Kidney epithelial cell (primary cell): ENCODE measurements around the gene REEP1. TPM values are rescaled to one million over a fixed set of nuclear protein-coding genes. Genes with fewer than 3 reads are reported as not detected.

Experiments
- DNase-seq: peaks from one replicate; pipeline ENCODE4 v3.0.0-alpha.2; 2010; ENCODE audit warnings: low read depth
- H3K27me3 ChIP-seq: 2 replicates; pipeline ENCODE4 v1.6.0; 2011; ENCODE audit warnings: low read length; ENCODE audit not compliant: control insufficient read depth, insufficient read depth
- H3K36me3 ChIP-seq: 2 replicates; pipeline ENCODE4 v1.5.1; 2011; ENCODE audit warnings: low read length; ENCODE audit not compliant: control insufficient read depth, insufficient read depth
- H3K4me3 ChIP-seq: 2 replicates; pipeline ENCODE4 v1.5.1; 2011; ENCODE audit warnings: low read depth, mild to moderate bottlenecking, control low read depth, low read length
- CTCF ChIP-seq: IDR thresholded peaks from 2 replicates; pipeline ENCODE4 v1.5.1; 2011; ENCODE audit warnings: mild to moderate bottlenecking, moderate library complexity, low read length, control low read depth, inconsistent platforms; ENCODE audit not compliant: insufficient read depth, poor library complexity, severe bottlenecking
- total RNA-seq: library from RNA; depleted of rRNA; stranded (reverse); fragments of >200 nt; gene quantifications from 2 replicates; pipeline ENCODE4 v1.2.3, GENCODE V29; 2015

The REEP1 gene
- total RNA-seq, 1 donor from 2014 or later, result 1.3 TPM

- Histone ChIP-seq H3K36me3 (no peaks in the 10 kb centered on the region), H3K27me3 (no peaks in the 10 kb centered on the region), H3K4me3 (no peak overlapping the region)
- TF ChIP-seq CTCF, result no peak
- DNase-seq, result no peak
These were observed 99.1 kb downstream of the REEP1 start for GRCh38 chr2:86238354-86238753.

- Histone ChIP-seq H3K27me3 (peaks cover 2% of the 10 kb centered on the region), H3K36me3 (no peaks in the 10 kb centered on the region)
- TF ChIP-seq CTCF, result no peak
These were observed 100.3 kb downstream of the REEP1 start for GRCh38 chr2:86237172-86237571.

GRCh38 chr2:86235196-86235980 lies 102.0 kb downstream of the REEP1 start:
- no peak overlapping the region for H3K4me3 ChIP-seq

More at GRCh38 chr2:86237172-86237571, 100.3 kb downstream of the REEP1 start:
- H3K4me3 ChIP-seq, result no peak overlapping the region
- no peak for DNase-seq

GRCh38 chr2:86234563-86235131 lies 102.8 kb downstream of the REEP1 start:
- no peak overlapping the region for H3K4me3 ChIP-seq
- no peak for TF ChIP-seq CTCF
- peaks cover 3% of the 10 kb centered on the region for H3K27me3 ChIP-seq
- no peak for DNase-seq
- no peaks in the 10 kb centered on the region for H3K36me3 ChIP-seq

More at GRCh38 chr2:86235196-86235980, 102.0 kb downstream of the REEP1 start:
- TF ChIP-seq CTCF, result no peak
- peaks cover 2% of the 10 kb centered on the region for H3K27me3 ChIP-seq
- DNase-seq, result no peak
- H3K36me3 ChIP-seq, result no peaks in the 10 kb centered on the region

- Histone ChIP-seq H3K4me3 (no peak overlapping the region), H3K27me3 (peaks cover 3% of the 10 kb centered on the region), H3K36me3 (no peaks in the 10 kb centered on the region)
- no peak for DNase-seq
- TF ChIP-seq CTCF, result no peak
These were observed 104.0 kb downstream of the REEP1 start for GRCh38 chr2:86233436-86233835.

- TF ChIP-seq CTCF, result no peak
- no peak for DNase-seq
These were observed 104.5 kb downstream of the REEP1 start for GRCh38 chr2:86232910-86233309.

More at GRCh38 chr2:86232910-86233309, 104.5 kb downstream of the REEP1 start:
- peaks cover 3% of the 10 kb centered on the region for H3K27me3 ChIP-seq
- H3K4me3 ChIP-seq, result no peak overlapping the region
- no peaks in the 10 kb centered on the region for H3K36me3 ChIP-seq
